Natural killer cell (primary cell): ENCODE measurements around the gene KIF16B. TPM values are rescaled to one million over a fixed set of nuclear protein-coding genes. Genes with fewer than 3 reads are reported as not detected.

ENCODE experiments used
- ATAC-seq, 3 donors: fragments of 150-1000 bp in 2 of 3; fragments of 200-7000 bp in 1 of 3; cut with Tn5 transposase; 1 replicate in 1 of 3; 2 replicates in 2 of 3; pipeline ENCODE4 v1.10.0; 2021; ENCODE audit warnings: mild to moderate bottlenecking in 2 of 3, moderate library complexity in 2 of 3
- DNase-seq, 2 donors: peaks; one replicate each; pipeline versions ENCODE4 v3.0.0 to v3.0.0-alpha.2; 2013 to 2021; ENCODE audit warnings: mixed read lengths in 1 of 2
- H3K27ac ChIP-seq: one replicate; pipeline ENCODE4 v1.5.1; 2013; ENCODE audit warnings: mild to moderate bottlenecking, low read length
- H3K27me3 ChIP-seq: one replicate; pipeline ENCODE4 v1.6.1; 2013; ENCODE audit warnings: low read length; ENCODE audit not compliant: control insufficient read depth, insufficient read depth
- H3K36me3 ChIP-seq: one replicate; pipeline ENCODE4 v1.6.1; 2013; ENCODE audit warnings: low read length; ENCODE audit not compliant: control insufficient read depth, insufficient read depth
- H3K4me1 ChIP-seq: one replicate; pipeline ENCODE4 v1.6.1; 2013; ENCODE audit warnings: low read length; ENCODE audit not compliant: control insufficient read depth, insufficient read depth
- H3K4me3 ChIP-seq: one replicate; pipeline ENCODE4 v1.5.1; 2013; ENCODE audit warnings: low read length
- H3K9me3 ChIP-seq: one replicate; pipeline ENCODE4 v1.6.1; 2013; ENCODE audit warnings: low read length; ENCODE audit not compliant: control insufficient read depth, insufficient read depth
- H3K27ac Mint-ChIP-seq, 2 donors: one replicate each; pipeline ENCODE4 v1.8.0; 2022; ENCODE audit warnings: mild to moderate bottlenecking in 2 of 2, mixed read lengths in 2 of 2, moderate library complexity in 1 of 2
- H3K27me3 Mint-ChIP-seq, 2 donors: one replicate each; pipeline ENCODE4 v1.8.0; 2022; ENCODE audit warnings: low read depth in 2 of 2, mixed read lengths in 2 of 2
- H3K36me3 Mint-ChIP-seq: one replicate; pipeline ENCODE4 v1.8.0; 2022; ENCODE audit warnings: mixed read lengths
- H3K4me1 Mint-ChIP-seq, 2 donors: one replicate each; pipeline ENCODE4 v1.8.0; 2022; ENCODE audit warnings: mixed read lengths in 2 of 2
- H3K4me3 Mint-ChIP-seq: one replicate; pipeline ENCODE4 v1.8.0; 2022; ENCODE audit warnings: mild to moderate bottlenecking, moderate library complexity, mixed read lengths
- H3K9me3 Mint-ChIP-seq, 2 donors: one replicate each; pipeline ENCODE4 v1.8.0; 2022; ENCODE audit warnings: mixed read lengths in 2 of 2
- CTCF ChIP-seq: fragments of 200-600 bp; IDR thresholded peaks from one replicate; pipeline ENCODE4 v1.8.0; 2022; ENCODE audit warnings: antibody characterized with exemption
- WGBS: methylation state at CpG from one replicate; pipeline ENCODE4 v1.1.7; 2013; ENCODE audit warnings: missing lambda C conversion rate; ENCODE audit not compliant: insufficient coverage; 5-methylcytosine and 5-hydroxymethylcytosine counted together
- intact Hi-C: fragments of 100-400 bp; cut with micrococcal nuclease; formaldehyde crosslinking; loops from one replicate; pipeline ENCODE4 v1.14.2; 2022
- total RNA-seq, 4 donors: library from RNA; stranded (reverse); fragments of 120-200 nt in 1 of 4; gene quantifications; one replicate each; pipeline versions ENCODE4 v1.2.3 to v1.2.4, GENCODE V29; 2013 to 2022

The KIF16B gene
- total RNA-seq, 3 donors from 2014 or later (not counting 1 experiment from before 2014, with no cell fraction given), result 3.9 to 11.8 (median 9.2) TPM

GRCh38 chr20:16405254-16405653 lies 168.0 kb downstream of the KIF16B start:
- ATAC-seq, result no peak
- no peaks in the 10 kb centered on the region for H3K4me1 Mint-ChIP-seq
- H3K4me3 Mint-ChIP-seq, result no peak overlapping the region
- Histone ChIP-seq H3K36me3 (peaks cover 4% of the 10 kb centered on the region), H3K27ac (no peak overlapping the region), H3K4me3 (no peak overlapping the region), H3K4me1 (no peaks in the 10 kb centered on the region), H3K27me3 (no peaks in the 10 kb centered on the region), H3K9me3 (no peaks in the 10 kb centered on the region)
- WGBS, result 90% methylated on average over 6 of the region's 6 CpGs
- H3K27ac Mint-ChIP-seq, result no peak overlapping the region
- no peaks in the 10 kb centered on the region for H3K36me3 Mint-ChIP-seq
- H3K9me3 Mint-ChIP-seq, result peaks cover 0 to 7% of the 10 kb centered on the region in 2 donors
- H3K27me3 Mint-ChIP-seq, result no peaks in the 10 kb centered on the region
- no peak for DNase-seq
- TF ChIP-seq CTCF, result no peak
- intact Hi-C loops, result no loop called here

GRCh38 chr20:16404640-16405039 lies 168.6 kb downstream of the KIF16B start:
- Mint-ChIP-seq H3K9me3 (peaks cover 0 to 7% of the 10 kb centered on the region in 2 donors), H3K27ac (no peak overlapping the region), H3K27me3 (no peaks in the 10 kb centered on the region), H3K4me1 (no peaks in the 10 kb centered on the region), H3K36me3 (no peaks in the 10 kb centered on the region), H3K4me3 (no peak overlapping the region)
- DNase-seq (no peak), ATAC-seq (no peak)
- no peak overlapping the region for H3K27ac ChIP-seq
- H3K27me3 ChIP-seq, result no peaks in the 10 kb centered on the region
- peaks cover 4% of the 10 kb centered on the region for H3K36me3 ChIP-seq
- intact Hi-C loops, result no loop called here
- TF ChIP-seq CTCF, result no peak
- H3K4me1 ChIP-seq, result no peaks in the 10 kb centered on the region
- no peaks in the 10 kb centered on the region for H3K9me3 ChIP-seq
- no peak overlapping the region for H3K4me3 ChIP-seq
- WGBS, result 82% methylated on average over 9 of the region's 9 CpGs

GRCh38 chr20:16404171-16404570 lies 169.1 kb downstream of the KIF16B start:
- Mint-ChIP-seq H3K4me3 (no peak overlapping the region), H3K27me3 (no peaks in the 10 kb centered on the region), H3K36me3 (no peaks in the 10 kb centered on the region), H3K4me1 (no peaks in the 10 kb centered on the region), H3K27ac (no peak overlapping the region), H3K9me3 (peaks cover 0 to 3% of the 10 kb centered on the region in 2 donors)
- Histone ChIP-seq H3K4me1 (no peaks in the 10 kb centered on the region), H3K4me3 (no peak overlapping the region), H3K27ac (no peak overlapping the region), H3K36me3 (peaks cover 4% of the 10 kb centered on the region), H3K9me3 (no peaks in the 10 kb centered on the region), H3K27me3 (no peaks in the 10 kb centered on the region)
- no peak for ATAC-seq
- intact Hi-C loops, result no loop called here
- WGBS, result 98% methylated on average over 4 of the region's 5 CpGs
- no peak for DNase-seq
- TF ChIP-seq CTCF, result no peak

- Mint-ChIP-seq H3K4me1 (no peaks in the 10 kb centered on the region), H3K9me3 (no peaks in the 10 kb centered on the region), H3K4me3 (no peak overlapping the region), H3K27ac (no peak overlapping the region), H3K27me3 (no peaks in the 10 kb centered on the region), H3K36me3 (no peaks in the 10 kb centered on the region)
- ATAC-seq, result no peak
- Histone ChIP-seq H3K27ac (no peak overlapping the region), H3K4me3 (no peak overlapping the region), H3K4me1 (no peaks in the 10 kb centered on the region), H3K9me3 (no peaks in the 10 kb centered on the region), H3K27me3 (no peaks in the 10 kb centered on the region), H3K36me3 (peaks cover 4% of the 10 kb centered on the region)
- DNase-seq, result no peak
- TF ChIP-seq CTCF, result no peak
- intact Hi-C loops, result no loop called here
These were observed 173.0 kb downstream of the KIF16B start for GRCh38 chr20:16400234-16400633.
